Measurements from ENCODE around the gene IAPP.
"Not testable (repeated sequence)": the region's sequence is repeated elsewhere in the genome, so short reads cannot be mapped to it uniquely, and the experiment has no call there.

Gene IAPP

DNA sequence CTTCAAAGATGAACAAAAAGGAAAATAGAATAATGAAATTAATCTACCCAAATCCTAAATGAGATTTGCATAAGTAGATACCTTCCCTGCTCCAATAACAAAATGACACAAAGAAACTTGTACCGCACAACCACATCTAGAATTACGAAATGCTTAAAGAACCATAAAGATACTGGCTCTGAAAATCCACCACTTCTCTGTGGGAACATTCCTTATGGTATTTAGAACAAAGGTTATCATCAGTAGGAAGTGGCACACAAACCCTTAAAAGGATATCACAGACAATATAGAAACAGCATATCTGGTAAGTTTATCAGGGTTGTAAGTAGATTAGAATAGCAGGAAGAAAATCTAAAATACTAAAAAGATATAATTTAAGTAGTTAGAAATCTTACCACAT is 11.6 kb downstream of the IAPP start:
- Histone ChIP-seq H3K4me3 (ENCODE audit: low read length) (no peak overlapping the region), H3K4me1 (ENCODE audit: control insufficient read depth, low read depth, low read length) (no peaks in the 10 kb centered on the region), H3K9me3 (ENCODE audit: control insufficient read depth, low read depth, low read length) (no peaks in the 10 kb centered on the region), H3K27ac (ENCODE audit: low read length) (no peak overlapping the region), H3K36me3 (ENCODE audit: control insufficient read depth, low read depth, low read length) (no peaks in the 10 kb centered on the region), H3K27me3 (ENCODE audit: control insufficient read depth, insufficient read depth, low read length) (no peaks in the 10 kb centered on the region), H3K9ac (ENCODE audit: low read length) (no peak overlapping the region)

DNA sequence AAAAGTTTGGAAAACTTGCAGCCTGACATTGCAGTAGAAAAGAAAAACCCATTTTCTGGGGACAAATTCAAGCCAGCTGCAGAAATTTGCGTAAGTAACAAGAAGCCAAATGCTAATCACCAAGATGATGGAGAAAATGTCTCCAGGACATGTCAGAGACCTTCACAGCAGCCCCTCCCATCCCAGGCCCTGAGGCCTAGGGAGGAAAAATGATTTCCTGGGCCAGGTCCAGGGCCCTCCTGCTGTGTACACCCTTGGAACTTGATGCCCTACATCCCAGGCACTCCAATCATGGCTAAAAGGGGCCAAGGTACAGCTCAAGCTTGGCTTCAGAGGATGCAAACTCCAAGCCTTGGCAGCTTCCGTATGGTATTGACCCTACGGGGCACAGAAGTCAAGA is 14.5 kb downstream of the IAPP start:
- Histone ChIP-seq H3K9me3 (ENCODE audit: control insufficient read depth, low read depth, low read length) (no peaks in the 10 kb centered on the region), H3K4me1 (ENCODE audit: control insufficient read depth, low read depth, low read length) (no peaks in the 10 kb centered on the region), H3K36me3 (ENCODE audit: control insufficient read depth, low read depth, low read length) (no peaks in the 10 kb centered on the region), H3K27ac (ENCODE audit: low read length) (no peak overlapping the region), H3K9ac (ENCODE audit: low read length) (no peak overlapping the region), H3K4me3 (ENCODE audit: low read length) (no peak overlapping the region), H3K27me3 (ENCODE audit: control insufficient read depth, insufficient read depth, low read length) (no peaks in the 10 kb centered on the region)

DNA sequence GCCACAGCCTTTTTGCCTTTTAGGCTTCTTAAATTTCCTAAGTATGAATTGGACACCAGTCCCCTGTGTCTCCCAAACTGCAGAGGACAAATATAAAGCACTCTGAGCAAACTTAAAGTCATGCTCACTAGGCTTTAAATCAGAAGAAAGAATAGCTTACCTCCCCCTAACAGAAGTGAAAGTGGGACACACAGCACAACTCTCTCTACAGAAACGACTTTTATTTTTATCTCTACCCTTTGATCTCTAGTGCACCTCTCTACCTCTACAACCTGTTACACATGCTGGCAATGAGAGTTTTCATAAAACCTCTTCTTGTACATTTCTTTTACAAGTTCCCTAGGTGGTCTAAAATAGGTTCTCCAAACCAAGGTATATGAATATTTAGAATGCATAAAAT is 19.7 kb downstream of the IAPP start:
- H3K27me3 ChIP-seq (ENCODE audit: control insufficient read depth, insufficient read depth, low read length): no peaks in the 10 kb centered on the region
- H3K4me3 ChIP-seq (ENCODE audit: low read length): no peak overlapping the region
- no peak overlapping the region for H3K27ac ChIP-seq (ENCODE audit: low read length)
- H3K9ac ChIP-seq (ENCODE audit: low read length): no peak overlapping the region
- H3K9me3 ChIP-seq (ENCODE audit: control insufficient read depth, low read depth, low read length): no peaks in the 10 kb centered on the region
- H3K36me3 ChIP-seq (ENCODE audit: control insufficient read depth, low read depth, low read length): no peaks in the 10 kb centered on the region
- no peaks in the 10 kb centered on the region for H3K4me1 ChIP-seq (ENCODE audit: control insufficient read depth, low read depth, low read length)

DNA sequence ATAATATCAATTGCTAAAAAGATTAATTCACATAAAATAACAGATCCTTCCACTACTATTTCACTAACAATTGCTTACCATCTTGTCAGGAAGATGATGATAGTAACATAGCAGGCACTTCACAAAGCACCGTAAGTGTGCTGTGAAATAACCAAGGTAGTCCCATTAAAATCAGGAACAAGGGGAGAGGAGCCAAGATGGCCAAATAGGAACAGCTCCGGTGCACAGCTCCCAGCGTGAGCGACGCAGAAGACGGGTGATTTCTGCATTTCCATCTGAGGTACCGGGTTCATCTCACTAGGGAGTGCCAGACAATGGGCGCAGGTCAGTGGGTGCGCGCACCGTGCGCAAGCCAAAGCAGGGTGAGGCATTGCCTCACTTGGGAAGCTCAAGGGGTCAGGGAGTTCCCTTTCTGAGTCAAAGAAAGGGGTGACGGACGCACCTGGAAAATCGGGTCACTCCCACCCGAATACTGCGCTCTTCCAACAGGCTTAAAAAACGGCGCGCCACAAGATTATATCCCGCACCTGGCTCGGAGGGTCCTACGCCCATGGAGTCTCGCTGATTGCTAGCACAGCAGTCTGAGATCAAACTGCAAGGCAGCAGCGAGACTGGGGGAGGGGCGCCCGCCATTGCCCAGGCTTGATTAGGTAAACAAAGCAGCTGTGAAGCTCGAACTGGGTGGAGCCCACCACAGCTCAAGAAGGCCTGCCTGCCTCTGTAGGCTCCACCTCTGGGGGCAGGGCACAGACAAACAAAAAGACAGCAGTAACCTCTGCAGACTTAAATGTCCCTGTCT is 22.3 kb downstream of the IAPP start:
- Histone ChIP-seq H3K9ac (ENCODE audit: low read length) (peak overlapping the region; percentile 72), H3K27ac (ENCODE audit: low read length) (peak overlapping the region; percentile 41), H3K4me3 (ENCODE audit: low read length) (peak overlapping the region; percentile 76)
- H3K36me3 ChIP-seq (ENCODE audit: control insufficient read depth, low read depth, low read length); H3K9me3 ChIP-seq (ENCODE audit: control insufficient read depth, low read depth, low read length); H3K27me3 ChIP-seq (ENCODE audit: control insufficient read depth, insufficient read depth, low read length); H3K4me1 ChIP-seq (ENCODE audit: control insufficient read depth, low read depth, low read length): not testable (repeated sequence)

DNA sequence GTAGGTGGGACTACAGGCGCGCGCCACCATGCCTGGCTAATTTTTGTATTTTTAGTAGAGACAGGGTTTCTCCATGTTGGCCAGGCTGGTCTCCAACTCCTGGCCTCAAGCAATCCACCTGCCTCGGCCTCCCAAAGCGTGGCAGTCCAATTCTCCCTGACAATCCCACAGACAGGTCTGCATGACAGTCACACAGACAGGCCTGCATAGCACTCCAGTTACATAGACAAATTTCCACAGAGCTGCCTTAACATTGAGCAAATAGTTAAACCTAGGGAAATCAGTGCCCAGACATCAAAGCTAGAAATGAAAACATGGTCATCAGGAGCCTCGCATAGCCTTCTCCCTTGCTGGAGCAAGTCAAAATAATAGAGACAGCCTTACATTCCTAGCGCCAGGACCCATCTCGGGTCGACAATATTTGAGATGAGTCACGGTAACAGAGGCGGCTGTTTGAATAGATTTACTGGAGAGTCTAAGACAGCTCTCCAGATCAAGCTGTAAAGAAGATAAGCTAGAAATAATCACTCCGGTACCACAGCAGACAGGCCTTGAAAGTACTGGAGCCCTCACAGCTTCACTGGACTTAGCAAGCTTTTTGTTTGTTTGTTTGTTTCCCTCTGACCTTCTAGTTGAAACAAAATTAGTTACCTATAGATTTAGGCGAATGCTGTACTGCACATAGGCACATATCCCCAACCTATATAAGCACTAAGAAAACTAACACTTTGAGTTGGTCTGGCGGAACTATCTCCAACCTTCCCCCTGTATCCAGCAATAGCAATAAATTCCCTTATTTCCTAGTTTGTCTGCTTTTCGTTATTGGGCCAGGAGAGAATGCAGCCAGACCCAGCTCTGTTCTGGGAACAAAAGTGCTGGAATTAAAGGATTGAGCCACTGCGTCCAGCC is 40.9 kb downstream of the IAPP start:
- H3K4me3 ChIP-seq (ENCODE audit: low read length): no peak overlapping the region
- H3K36me3 ChIP-seq (ENCODE audit: control insufficient read depth, low read depth, low read length): no peaks in the 10 kb centered on the region
- H3K27ac ChIP-seq (ENCODE audit: low read length): no peak overlapping the region
- no peaks in the 10 kb centered on the region for H3K9me3 ChIP-seq (ENCODE audit: control insufficient read depth, low read depth, low read length)
- no peak overlapping the region for H3K9ac ChIP-seq (ENCODE audit: low read length)
- H3K4me1 ChIP-seq (ENCODE audit: control insufficient read depth, low read depth, low read length): no peaks in the 10 kb centered on the region
- H3K27me3 ChIP-seq (ENCODE audit: control insufficient read depth, insufficient read depth, low read length): no peaks in the 10 kb centered on the region

DNA sequence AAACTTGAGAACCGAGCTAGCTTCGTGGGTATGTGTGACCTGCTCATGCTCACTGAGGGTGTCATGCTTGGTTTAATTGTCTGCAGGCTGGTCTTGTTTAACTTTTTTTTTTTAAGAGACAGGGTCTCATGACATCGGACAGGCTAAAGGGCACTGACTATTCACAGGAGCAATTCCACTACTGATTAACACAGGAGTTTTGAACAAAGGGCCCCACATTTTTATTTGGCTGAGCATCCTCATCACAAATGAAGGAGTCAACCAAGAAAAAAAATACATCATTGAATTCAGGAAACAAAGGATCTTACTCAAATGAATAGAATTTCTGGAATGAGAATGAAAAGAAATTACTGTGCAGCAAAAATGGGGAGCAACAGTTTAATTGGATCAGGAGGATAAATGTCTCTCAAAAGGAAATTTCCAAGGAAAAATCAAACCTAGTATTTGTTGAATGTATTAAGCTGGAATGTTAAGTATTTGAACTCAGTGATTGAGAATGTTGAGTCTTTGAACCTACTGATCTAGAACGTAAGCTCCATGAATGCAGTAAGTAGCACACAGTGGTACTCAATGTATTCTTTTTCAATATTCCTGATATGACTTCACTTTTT is 43.9 kb downstream of the IAPP start:
- H3K27me3 ChIP-seq (ENCODE audit: control insufficient read depth, insufficient read depth, low read length): no peaks in the 10 kb centered on the region
- H3K36me3 ChIP-seq (ENCODE audit: control insufficient read depth, low read depth, low read length): no peaks in the 10 kb centered on the region
- H3K9me3 ChIP-seq (ENCODE audit: control insufficient read depth, low read depth, low read length): no peaks in the 10 kb centered on the region
- no peak overlapping the region for H3K27ac ChIP-seq (ENCODE audit: low read length)
- H3K4me3 ChIP-seq (ENCODE audit: low read length): no peak overlapping the region
- no peaks in the 10 kb centered on the region for H3K4me1 ChIP-seq (ENCODE audit: control insufficient read depth, low read depth, low read length)
- no peak overlapping the region for H3K9ac ChIP-seq (ENCODE audit: low read length)

DNA sequence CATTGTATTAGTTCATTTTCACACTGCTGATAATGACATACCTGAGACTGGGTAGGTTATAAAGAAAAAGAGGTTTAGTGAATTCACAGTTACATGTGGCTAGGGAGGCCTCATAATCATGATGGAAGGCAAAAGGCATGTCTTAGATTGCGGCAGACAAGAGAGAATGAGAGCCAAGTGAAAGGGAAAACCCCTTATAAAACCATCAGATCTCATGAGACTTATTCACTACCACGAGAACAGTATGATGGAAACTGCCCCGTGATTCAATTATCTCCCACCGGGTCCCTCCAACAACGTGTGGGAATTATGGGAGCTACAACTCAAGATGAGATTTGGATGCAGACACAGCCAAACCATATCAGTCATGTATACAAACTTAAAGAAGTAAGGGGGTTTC is 45.7 kb downstream of the IAPP start:
- not testable (repeated sequence) for H3K9me3 ChIP-seq (ENCODE audit: control insufficient read depth, low read depth, low read length); H3K4me3 ChIP-seq (ENCODE audit: low read length); H3K27ac ChIP-seq (ENCODE audit: low read length); H3K4me1 ChIP-seq (ENCODE audit: control insufficient read depth, low read depth, low read length); H3K27me3 ChIP-seq (ENCODE audit: control insufficient read depth, insufficient read depth, low read length); H3K9ac ChIP-seq (ENCODE audit: low read length); H3K36me3 ChIP-seq (ENCODE audit: control insufficient read depth, low read depth, low read length)

DNA sequence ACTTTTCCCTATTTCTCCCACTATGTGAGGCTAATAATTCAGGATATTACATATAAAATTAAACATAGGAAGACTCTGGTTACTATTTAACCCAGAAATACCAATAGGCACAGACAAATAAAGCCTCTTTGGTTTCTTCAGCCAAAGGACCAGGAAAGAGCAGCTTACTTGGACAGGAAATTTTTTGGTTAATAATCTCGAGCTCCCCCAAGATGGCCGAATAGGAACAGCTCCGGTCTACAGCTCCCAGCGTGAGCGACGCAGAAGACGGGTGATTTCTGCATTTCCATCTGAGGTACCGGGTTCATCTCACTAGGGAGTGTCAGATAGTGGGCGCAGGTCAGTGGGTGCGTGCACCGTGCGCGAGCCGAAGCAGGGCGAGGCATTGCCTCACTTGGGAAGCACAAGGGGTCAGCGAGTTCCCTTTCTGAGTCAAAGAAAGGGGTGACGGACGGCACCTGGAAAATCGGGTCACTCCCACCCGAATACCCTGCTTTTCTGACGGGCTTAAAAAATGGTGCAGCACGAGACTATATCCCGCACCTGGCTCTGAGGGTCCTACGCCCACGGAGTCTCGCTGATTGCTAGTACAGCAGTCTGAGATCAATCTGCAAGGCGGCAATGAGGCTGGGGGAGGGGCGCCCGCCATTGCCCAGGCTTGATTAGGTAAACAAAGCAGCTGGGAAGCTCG is 46.5 kb downstream of the IAPP start:
- not testable (repeated sequence) for H3K9ac ChIP-seq (ENCODE audit: low read length); H3K4me3 ChIP-seq (ENCODE audit: low read length); H3K4me1 ChIP-seq (ENCODE audit: control insufficient read depth, low read depth, low read length); H3K27me3 ChIP-seq (ENCODE audit: control insufficient read depth, insufficient read depth, low read length); H3K9me3 ChIP-seq (ENCODE audit: control insufficient read depth, low read depth, low read length); H3K27ac ChIP-seq (ENCODE audit: low read length); H3K36me3 ChIP-seq (ENCODE audit: control insufficient read depth, low read depth, low read length)

DNA sequence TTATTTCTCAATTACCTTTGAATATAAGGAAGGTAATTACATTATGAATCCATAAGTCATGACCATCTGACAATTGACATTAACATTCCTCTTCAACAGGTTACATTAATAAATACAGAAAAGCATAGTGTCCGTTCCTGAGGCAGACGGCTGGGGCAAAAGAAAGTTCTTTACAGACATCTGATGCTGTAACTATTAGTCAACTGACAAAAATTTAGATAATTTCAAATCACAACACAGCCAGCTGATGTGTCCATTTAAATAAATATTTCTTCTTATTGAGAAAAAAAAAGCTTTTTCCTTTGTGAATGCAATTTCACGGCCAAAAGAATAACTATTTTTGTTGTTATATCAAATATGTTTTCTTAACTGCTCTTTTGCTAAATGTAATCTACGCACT is 55.5 kb downstream of the IAPP start:
- no peaks in the 10 kb centered on the region for H3K36me3 ChIP-seq (ENCODE audit: control insufficient read depth, low read depth, low read length)
- H3K4me3 ChIP-seq (ENCODE audit: low read length): no peak overlapping the region
- H3K4me1 ChIP-seq (ENCODE audit: control insufficient read depth, low read depth, low read length): no peaks in the 10 kb centered on the region
- no peak overlapping the region for H3K27ac ChIP-seq (ENCODE audit: low read length)
- H3K9ac ChIP-seq (ENCODE audit: low read length): no peak overlapping the region
- no peaks in the 10 kb centered on the region for H3K9me3 ChIP-seq (ENCODE audit: control insufficient read depth, low read depth, low read length)
- no peaks in the 10 kb centered on the region for H3K27me3 ChIP-seq (ENCODE audit: control insufficient read depth, insufficient read depth, low read length)

Measured in iPS-18a (cell line).